ENCODE results near the gene PKM. TPM values are rescaled to one million over a fixed set of nuclear protein-coding genes. Genes with fewer than 3 reads are reported as not detected.

Gene PKM
- total and polyA plus RNA-seq, 9 of the 15 experiments (the other 6 are each of a cell fraction or from before 2014, with no cell fraction given): 140 to 825 (median 383) TPM

- TF ChIP-seq CBX2 (IDR thresholded peaks at IDR 0.05; ENCODE audit: insufficient read depth, low read length, poor library complexity, severe bottlenecking) (no peak), GTF3C2 (IDR thresholded peaks at IDR 0.05; ENCODE audit: borderline replicate concordance, extremely low read depth, insufficient read length) (no peak), ZKSCAN8 (CRISPR knock-in tag; IDR thresholded peaks at IDR 0.05) (no peak), TSC22D4 (tag; IDR thresholded peaks at IDR 0.05) (no peak), HDAC2 (IDR thresholded peaks at IDR 0.05) (peak; percentile 21; the same call in 1 of the 2 replicates), HBP1 (CRISPR knock-in tag; IDR thresholded peaks at IDR 0.05) (no peak), GABPB2 (CRISPR knock-in tag; conservative IDR thresholded peaks at IDR 0.05) (no peak), ZNF23 (CRISPR knock-in tag; IDR thresholded peaks at IDR 0.05) (no peak), MAFG (tag; conservative IDR thresholded peaks at IDR 0.05) (no peak), NR2C1 (IDR thresholded peaks at IDR 0.05) (no peak), NR2C1 (tag; IDR thresholded peaks at IDR 0.05) (no peak), KLF10 (CRISPR knock-in tag; IDR thresholded peaks at IDR 0.05) (no peak), ARHGAP35 (IDR thresholded peaks at IDR 0.05; ENCODE audit: partially characterized antibody) (no peak), CTCF (IDR thresholded peaks at IDR 0.05 in 2 of 3, conservative IDR thresholded peaks at IDR 0.05 in 1 of 3; ENCODE audit: insufficient read depth in 2 of 3, low read depth in 1 of 3, low read length in 3 of 3) (no peak), KDM2B (CRISPR knock-in tag; IDR thresholded peaks at IDR 0.05) (0 out of 2 replicates have a peak, but pooled peaks have one; percentile 55), ZNF57 (CRISPR knock-in tag; IDR thresholded peaks at IDR 0.05) (no peak), NFRKB (IDR thresholded peaks at IDR 0.05; ENCODE audit: low read depth) (no peak), EWSR1 (IDR thresholded peaks at IDR 0.05; ENCODE audit: borderline replicate concordance, low read depth, partially characterized antibody) (no peak), EHMT2 (IDR thresholded peaks at IDR 0.05) (no peak)
- TF ChIP-seq, protein P1, sequence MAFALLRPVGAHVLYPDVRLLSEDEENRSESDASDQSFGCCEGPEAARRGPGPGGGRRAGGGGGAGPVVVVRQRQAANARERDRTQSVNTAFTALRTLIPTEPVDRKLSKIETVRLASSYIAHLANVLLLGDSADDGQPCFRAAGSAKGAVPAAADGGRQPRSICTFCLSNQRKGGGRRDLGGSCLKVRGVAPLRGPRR (CRISPR knock-in tag; IDR thresholded peaks at IDR 0.05): no peak
These were observed at the start of gene PKM (continued) for GRCh38 chr15:72231066-72231832.
